Measurements from ENCODE around the gene SPDYE16.
"Not testable (repeated sequence)": the region's sequence is repeated elsewhere in the genome, so short reads cannot be mapped to it uniquely, and the experiment has no call there.

GRCh38 chr7:76499924-76500241 lies 43.2 kb downstream of the SPDYE16 start:
- not testable (repeated sequence) for TF ChIP-seq EP300, POLR2A (IDR thresholded peaks at IDR 0.05)
